KMS-11 (cell line): ENCODE results near the gene CLEC4G.

Experiments used
- H2AFZ ChIP-seq: fragments of 200-600 bp; sonication (generic); 2 replicates; pipeline ENCODE4 v1.6.1; 2016; ENCODE audit warnings: antibody characterized with exemption, mixed run types, low read depth
- H3K27ac ChIP-seq: fragments of 200-600 bp; sonication (generic); 2 replicates; pipeline ENCODE4 v1.6.1; 2016; ENCODE audit warnings: mild to moderate bottlenecking, mixed run types
- H3K27me3 ChIP-seq: fragments of 200-600 bp; sonication (generic); 2 replicates; pipeline ENCODE4 v1.6.1; 2017; ENCODE audit warnings: mild to moderate bottlenecking, low read depth, mixed run types, moderate library complexity; ENCODE audit not compliant: insufficient read depth
- H3K36me3 ChIP-seq: fragments of 200-600 bp; sonication (generic); 2 replicates; pipeline ENCODE4 v1.6.1; 2017; ENCODE audit warnings: mild to moderate bottlenecking, mixed run types; ENCODE audit not compliant: insufficient read depth
- H3K4me1 ChIP-seq: fragments of 200-600 bp; sonication (generic); 2 replicates; pipeline ENCODE4 v1.6.1; 2016; ENCODE audit warnings: mild to moderate bottlenecking, low read depth, mixed run types; ENCODE audit not compliant: poor library complexity, severe bottlenecking
- H3K4me2 ChIP-seq: fragments of 200-600 bp; sonication (generic); 2 replicates; pipeline ENCODE4 v1.7.0; 2016; ENCODE audit warnings: mild to moderate bottlenecking, mixed run types
- H3K4me3 ChIP-seq: fragments of 200-600 bp; sonication (generic); IDR thresholded peaks from 2 replicates; pipeline ENCODE4 v1.6.1; 2017; ENCODE audit warnings: low read depth, low read length, mixed read lengths; ENCODE audit not compliant: insufficient read depth
- H3K79me2 ChIP-seq: fragments of 200-600 bp; sonication (generic); 2 replicates; pipeline ENCODE4 v1.6.1; 2016; ENCODE audit warnings: low read depth, mixed run types; ENCODE audit not compliant: insufficient read depth
- H3K9ac ChIP-seq: fragments of 200-600 bp; sonication (generic); 2 replicates; pipeline ENCODE4 v1.6.1; 2016; ENCODE audit warnings: mild to moderate bottlenecking, mixed run types
- H4K20me1 ChIP-seq: fragments of 200-600 bp; sonication (generic); 2 replicates; pipeline ENCODE4 v1.6.1; 2016; ENCODE audit warnings: mild to moderate bottlenecking, mixed run types; ENCODE audit not compliant: insufficient read depth
- TF ChIP-seq, protein P1 (sequence below): fragments of 200-600 bp; sonication (generic); conservative IDR thresholded peaks from 2 replicates; pipeline ENCODE4 v1.6.1; 2017; ENCODE audit warnings: low read depth, mild to moderate bottlenecking, antibody characterized with exemption, low read length, moderate library complexity, mixed read lengths

CLEC4G gene

DNA sequence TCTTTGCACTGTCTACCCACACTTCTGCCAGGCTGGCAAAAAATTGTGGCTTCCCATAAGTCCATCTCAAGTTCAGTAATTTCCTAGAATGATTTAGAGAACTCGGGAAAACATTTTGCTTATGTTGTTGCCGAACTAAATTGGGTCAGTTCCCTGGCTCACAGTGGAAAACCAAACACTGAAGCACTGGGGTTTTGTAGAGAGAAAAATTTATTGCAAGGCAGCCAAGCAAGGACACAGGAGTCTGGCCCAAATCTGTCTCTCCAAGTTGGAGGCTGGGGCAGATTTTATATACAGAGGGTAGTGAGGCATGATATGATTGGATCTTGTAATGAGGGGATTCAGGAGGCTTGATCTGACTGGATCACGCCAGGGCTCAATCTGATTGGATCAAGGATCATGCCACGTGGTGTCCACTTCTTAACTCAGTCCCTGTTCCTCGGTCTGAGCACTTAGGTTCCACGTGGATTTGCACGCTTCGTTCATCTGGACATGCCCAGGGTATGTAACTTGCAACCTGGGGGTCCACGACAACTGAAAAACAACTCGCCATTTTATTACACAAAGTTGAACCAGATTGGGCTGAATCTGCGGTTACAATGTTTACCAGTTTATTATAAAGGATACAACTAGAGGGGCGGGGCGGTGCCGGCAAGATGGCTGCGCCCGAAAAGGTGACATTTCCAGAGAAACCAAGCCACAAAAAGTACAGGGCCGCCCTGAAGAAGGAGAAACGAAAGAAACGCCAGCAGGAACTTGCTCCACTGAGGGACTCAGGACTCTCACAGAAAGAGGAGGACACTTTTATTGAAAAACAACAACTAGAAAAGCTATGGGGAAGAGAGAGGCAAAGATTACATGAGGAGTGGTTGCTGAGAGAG lies 8.1 kb upstream of the CLEC4G start:
- Histone ChIP-seq H3K36me3 (no peaks in the 10 kb centered on the region), H3K27me3 (peaks cover 80% of the 10 kb centered on the region), H4K20me1 (no peaks in the 10 kb centered on the region), H3K4me2 (no peak overlapping the region), H3K27ac (no peak overlapping the region), H3K4me3 (no peak overlapping the region), H3K9ac (no peak overlapping the region), H3K4me1 (no peaks in the 10 kb centered on the region), H3K79me2 (no peaks in the 10 kb centered on the region), H2AFZ (no peak overlapping the region)
- TF ChIP-seq, protein P1, sequence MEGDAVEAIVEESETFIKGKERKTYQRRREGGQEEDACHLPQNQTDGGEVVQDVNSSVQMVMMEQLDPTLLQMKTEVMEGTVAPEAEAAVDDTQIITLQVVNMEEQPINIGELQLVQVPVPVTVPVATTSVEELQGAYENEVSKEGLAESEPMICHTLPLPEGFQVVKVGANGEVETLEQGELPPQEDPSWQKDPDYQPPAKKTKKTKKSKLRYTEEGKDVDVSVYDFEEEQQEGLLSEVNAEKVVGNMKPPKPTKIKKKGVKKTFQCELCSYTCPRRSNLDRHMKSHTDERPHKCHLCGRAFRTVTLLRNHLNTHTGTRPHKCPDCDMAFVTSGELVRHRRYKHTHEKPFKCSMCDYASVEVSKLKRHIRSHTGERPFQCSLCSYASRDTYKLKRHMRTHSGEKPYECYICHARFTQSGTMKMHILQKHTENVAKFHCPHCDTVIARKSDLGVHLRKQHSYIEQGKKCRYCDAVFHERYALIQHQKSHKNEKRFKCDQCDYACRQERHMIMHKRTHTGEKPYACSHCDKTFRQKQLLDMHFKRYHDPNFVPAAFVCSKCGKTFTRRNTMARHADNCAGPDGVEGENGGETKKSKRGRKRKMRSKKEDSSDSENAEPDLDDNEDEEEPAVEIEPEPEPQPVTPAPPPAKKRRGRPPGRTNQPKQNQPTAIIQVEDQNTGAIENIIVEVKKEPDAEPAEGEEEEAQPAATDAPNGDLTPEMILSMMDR = no peak

DNA sequence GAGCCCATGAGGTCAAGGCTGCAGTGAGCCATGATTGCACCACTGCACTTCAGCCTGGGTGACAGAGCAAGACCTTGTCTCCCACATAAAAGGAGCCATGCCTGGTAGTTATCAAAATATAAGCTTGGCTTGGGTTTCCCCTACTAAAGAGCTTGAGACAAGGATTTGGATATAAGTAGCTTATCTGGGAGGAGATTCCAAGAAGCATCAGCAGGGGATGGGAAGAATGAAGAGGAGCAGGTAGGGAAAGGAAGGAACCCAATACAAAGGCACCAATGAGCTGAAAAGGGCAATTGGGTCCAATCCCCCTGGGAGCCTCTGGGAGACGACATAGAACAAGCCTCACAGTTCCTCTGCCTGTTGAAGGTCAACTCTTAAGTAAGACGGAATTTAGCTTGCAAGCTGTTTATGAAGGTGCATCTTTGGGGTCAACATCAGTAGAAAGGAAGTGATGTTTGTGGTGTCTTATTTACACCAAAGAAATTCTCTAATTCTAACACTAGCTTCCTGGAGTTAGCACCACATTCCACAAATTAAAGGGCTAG lies 7.4 kb upstream of the CLEC4G start:
- Histone ChIP-seq H3K27ac (no peak overlapping the region), H3K9ac (no peak overlapping the region), H3K79me2 (no peaks in the 10 kb centered on the region), H3K4me3 (no peak overlapping the region), H2AFZ (no peak overlapping the region), H3K27me3 (peaks cover 78% of the 10 kb centered on the region), H3K4me2 (no peak overlapping the region), H3K4me1 (no peaks in the 10 kb centered on the region), H3K36me3 (no peaks in the 10 kb centered on the region), H4K20me1 (no peaks in the 10 kb centered on the region)
- TF ChIP-seq, protein P1 = no peak

DNA sequence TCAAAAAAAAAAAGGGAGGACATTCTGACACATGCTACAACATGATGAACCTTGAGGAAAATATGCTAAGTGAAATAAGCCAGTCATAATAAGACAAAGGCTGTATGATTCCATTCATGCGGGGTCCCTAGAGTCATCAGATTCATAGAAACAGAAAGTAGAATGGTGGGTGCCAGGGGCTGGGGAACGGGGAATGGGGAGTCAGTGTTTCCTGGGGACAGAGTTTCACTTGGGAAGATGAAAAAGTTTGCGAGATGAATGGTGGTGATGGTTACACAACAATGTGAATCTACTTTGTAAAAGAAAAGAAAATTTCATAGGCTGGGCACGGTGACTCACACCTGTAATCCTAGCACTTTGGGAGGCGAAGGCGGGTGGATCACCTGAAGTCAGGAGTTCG lies 6.1 kb upstream of the CLEC4G start:
- TF ChIP-seq, protein P1 = no peak
- Histone ChIP-seq H3K4me1 (no peaks in the 10 kb centered on the region), H3K27ac (no peak overlapping the region), H3K36me3 (no peaks in the 10 kb centered on the region), H2AFZ (no peak overlapping the region), H4K20me1 (no peaks in the 10 kb centered on the region), H3K27me3 (peaks cover 78% of the 10 kb centered on the region), H3K4me3 (no peak overlapping the region), H3K4me2 (no peak overlapping the region), H3K79me2 (no peaks in the 10 kb centered on the region), H3K9ac (no peak overlapping the region)

DNA sequence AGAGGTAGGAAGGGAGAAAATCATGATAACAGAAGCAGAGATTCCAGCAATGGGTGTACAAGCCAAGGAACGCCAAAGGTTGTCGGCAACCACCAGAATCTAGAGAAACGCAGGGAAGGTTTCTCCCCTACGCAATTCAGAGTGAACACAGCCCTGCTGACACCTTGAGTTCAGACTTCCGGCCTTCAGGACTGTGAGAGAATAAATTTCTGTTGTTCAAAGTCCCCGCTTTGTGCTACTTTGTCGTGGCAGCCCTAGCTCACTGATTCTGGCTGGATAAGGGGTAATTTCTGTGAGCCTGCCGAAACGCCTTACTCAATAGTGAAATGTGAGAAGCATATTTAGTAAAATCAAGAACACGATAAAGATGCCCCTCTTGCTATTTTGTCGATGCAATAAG lies 5.3 kb upstream of the CLEC4G start:
- Histone ChIP-seq H3K36me3 (no peaks in the 10 kb centered on the region), H2AFZ (no peak overlapping the region), H3K9ac (no peak overlapping the region), H3K79me2 (no peaks in the 10 kb centered on the region), H3K4me3 (no peak overlapping the region), H4K20me1 (no peaks in the 10 kb centered on the region), H3K27ac (no peak overlapping the region), H3K4me1 (no peaks in the 10 kb centered on the region), H3K27me3 (peaks cover 70% of the 10 kb centered on the region), H3K4me2 (no peak overlapping the region)
- TF ChIP-seq, protein P1 = no peak
